ENCODE results near the gene RHO. TPM values are rescaled to one million over a fixed set of nuclear protein-coding genes. Genes with fewer than 3 reads are reported as not detected.
A peak's percentile ranks its signal among the peaks of the same experiment; 100 is the strongest.

Gene RHO
- total RNA-seq, 3 donors from 2014 or later (not counting 1 experiment from before 2014, with no cell fraction given): not detected

GRCh38 chr3:129575233-129575996 is 47.0 kb downstream of the RHO start:
- no peak overlapping the region for H3K4me3 ChIP-seq (ENCODE audit: low read length)
- Mint-ChIP-seq H3K4me1 (peaks cover 50 to 69% of the 10 kb centered on the region in 2 donors), H3K27ac (peak overlapping the region; percentile 89 to 90), H3K4me3 (peak overlapping the region; percentile 42), H3K9me3 (no peaks in the 10 kb centered on the region), H3K36me3 (no peaks in the 10 kb centered on the region), H3K27me3 (ENCODE audit: low read depth in 2 of 2) (no peaks in the 10 kb centered on the region)
- no peaks in the 10 kb centered on the region for H3K9me3 ChIP-seq (ENCODE audit: control insufficient read depth, insufficient read depth, low read length)
- peaks cover 64% of the 10 kb centered on the region for H3K4me1 ChIP-seq (ENCODE audit: control insufficient read depth, insufficient read depth, low read length)
- ATAC-seq: no peak
- H3K27me3 ChIP-seq (ENCODE audit: control insufficient read depth, insufficient read depth, low read length): no peaks in the 10 kb centered on the region
- 91% methylated on average over 17 of the region's 19 CpGs for WGBS (ENCODE audit: insufficient coverage)
- peak overlapping the region; percentile 86 for H3K27ac ChIP-seq (ENCODE audit: low read length)
- DNase-seq: no peak
- intact Hi-C loops (cut with micrococcal nuclease): loop anchor here (5.0 kb wide), 1 partner anchor 37 kb away; no protein-coding TSS in a partner anchor
- peaks cover 11% of the 10 kb centered on the region for H3K36me3 ChIP-seq (ENCODE audit: control insufficient read depth, insufficient read depth, low read length)
- no peak for TF ChIP-seq CTCF (IDR thresholded peaks at IDR 0.05)

- intact Hi-C loops (cut with micrococcal nuclease): loop anchor here (2.0 to 5.0 kb wide), 2 partner anchors 17 to 36 kb away; no protein-coding TSS in a partner anchor
- TF ChIP-seq CTCF (IDR thresholded peaks at IDR 0.05): no peak
- no peak overlapping the region for H3K4me3 ChIP-seq (ENCODE audit: low read length)
Measured at GRCh38 chr3:129575997-129576384, 47.6 kb downstream of the RHO start.

GRCh38 chr3:129576514-129577352 is 48.3 kb downstream of the RHO start:
- peak; percentile 68 to 89 for DNase-seq
- H3K27me3 Mint-ChIP-seq (ENCODE audit: low read depth in 2 of 2): no peaks in the 10 kb centered on the region
- H3K4me3 Mint-ChIP-seq: peak overlapping the region; percentile 62
- Histone ChIP-seq H3K27me3 (ENCODE audit: control insufficient read depth, insufficient read depth, low read length) (no peaks in the 10 kb centered on the region), H3K4me3 (ENCODE audit: low read length) (no peak overlapping the region), H3K9me3 (ENCODE audit: control insufficient read depth, insufficient read depth, low read length) (no peaks in the 10 kb centered on the region), H3K4me1 (ENCODE audit: control insufficient read depth, insufficient read depth, low read length) (peaks cover 66% of the 10 kb centered on the region), H3K27ac (ENCODE audit: low read length) (peak overlapping the region; percentile 86), H3K36me3 (ENCODE audit: control insufficient read depth, insufficient read depth, low read length) (peaks cover 7% of the 10 kb centered on the region)
- WGBS (ENCODE audit: insufficient coverage): 33% methylated on average over 18 of the region's 18 CpGs
- intact Hi-C loops (cut with micrococcal nuclease): loop anchor here (2.0 to 5.0 kb wide), 2 partner anchors 16 to 36 kb away; no protein-coding TSS in a partner anchor
- no peaks in the 10 kb centered on the region for H3K9me3 Mint-ChIP-seq
- peaks cover 50 to 69% of the 10 kb centered on the region in 2 donors for H3K4me1 Mint-ChIP-seq
- H3K36me3 Mint-ChIP-seq: no peaks in the 10 kb centered on the region
- peak; percentile 83 to 90 (median 85) for ATAC-seq
- peak overlapping the region; percentile 89 to 90 for H3K27ac Mint-ChIP-seq
- TF ChIP-seq CTCF (IDR thresholded peaks at IDR 0.05): no peak

More at GRCh38 chr3:129575997-129576384, 47.6 kb downstream of the RHO start:
- H3K9me3 ChIP-seq (ENCODE audit: control insufficient read depth, insufficient read depth, low read length): no peaks in the 10 kb centered on the region
- Mint-ChIP-seq H3K27ac (peak overlapping the region; percentile 89 to 90), H3K9me3 (no peaks in the 10 kb centered on the region), H3K36me3 (no peaks in the 10 kb centered on the region), H3K4me1 (peaks cover 50 to 69% of the 10 kb centered on the region in 2 donors), H3K4me3 (peak overlapping the region; percentile 62), H3K27me3 (ENCODE audit: low read depth in 2 of 2) (no peaks in the 10 kb centered on the region)
- H3K27me3 ChIP-seq (ENCODE audit: control insufficient read depth, insufficient read depth, low read length): no peaks in the 10 kb centered on the region
- peak overlapping the region; percentile 86 for H3K27ac ChIP-seq (ENCODE audit: low read length)
- 89% methylated on average over 10 of the region's 10 CpGs for WGBS (ENCODE audit: insufficient coverage)
- ATAC-seq: no peak
- peaks cover 8% of the 10 kb centered on the region for H3K36me3 ChIP-seq (ENCODE audit: control insufficient read depth, insufficient read depth, low read length)
- DNase-seq: peak in 1 of 2 donors; percentile 37
- peaks cover 66% of the 10 kb centered on the region for H3K4me1 ChIP-seq (ENCODE audit: control insufficient read depth, insufficient read depth, low read length)

Measured in natural killer cell (primary cell).